KOPT-K1 (cell line): Measurements from ENCODE around the gene DAPK2.

ENCODE experiments used
- H3K27ac ChIP-seq: fragments of 200-600 bp; sonication (generic); 2 replicates; pipeline ENCODE4 v1.5.1; 2016; ENCODE audit warnings: antibody characterized with exemption, mild to moderate bottlenecking, low read depth, low read length; ENCODE audit not compliant: poor library complexity, severe bottlenecking
- H3K36me3 ChIP-seq: fragments of 200-600 bp; sonication (generic); 2 replicates; pipeline ENCODE4 v1.5.1; 2017; ENCODE audit warnings: antibody characterized with exemption, mild to moderate bottlenecking, low read length, moderate library complexity; ENCODE audit not compliant: insufficient read depth
- H3K9me3 ChIP-seq: fragments of 200-600 bp; sonication (generic); 2 replicates; pipeline ENCODE4 v1.5.1; 2017; ENCODE audit warnings: antibody characterized with exemption, low read length, mild to moderate bottlenecking; ENCODE audit not compliant: insufficient read depth, poor library complexity, severe bottlenecking

Gene DAPK2

DNA sequence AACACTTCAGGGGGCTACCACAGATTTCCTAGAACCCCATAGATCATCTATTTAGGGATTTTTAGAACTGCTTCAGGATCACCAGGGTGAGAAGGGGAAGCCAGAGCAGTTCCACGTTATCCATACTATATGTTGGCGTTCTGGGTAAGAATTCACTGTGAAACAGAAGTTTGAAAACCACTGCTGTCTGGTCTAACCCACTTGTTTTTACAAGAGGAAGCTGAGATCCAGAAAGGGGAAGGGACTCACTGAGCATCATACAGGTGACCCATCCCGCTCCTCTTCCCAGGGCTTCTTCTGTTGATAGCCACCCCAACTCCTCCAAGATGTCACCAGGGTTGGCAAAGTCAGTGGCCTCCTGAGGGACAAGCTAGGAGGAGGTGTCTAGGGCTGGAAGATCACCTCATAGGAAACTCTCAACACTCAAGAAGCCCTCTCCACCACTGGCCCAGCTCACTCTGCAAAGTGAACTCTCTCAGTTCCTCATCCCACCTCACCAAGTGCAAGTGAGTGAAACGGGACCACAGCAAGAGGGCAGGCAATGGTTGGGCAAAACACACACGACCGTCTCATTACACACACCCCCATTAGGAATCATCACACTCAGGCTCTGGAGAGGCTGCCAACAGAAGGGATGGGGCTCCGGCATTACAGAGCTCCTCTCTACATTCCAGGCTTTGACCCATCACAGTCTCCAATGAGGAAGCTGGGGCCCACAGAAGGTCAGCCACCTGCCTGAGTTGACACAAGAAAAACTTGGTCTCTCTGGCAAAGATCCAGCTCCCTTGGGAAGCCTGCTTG lies 1.8 kb downstream of the DAPK2 start:
- Histone ChIP-seq H3K36me3 (no peaks in the 10 kb centered on the region), H3K9me3 (no peaks in the 10 kb centered on the region), H3K27ac (no peak overlapping the region)

DNA sequence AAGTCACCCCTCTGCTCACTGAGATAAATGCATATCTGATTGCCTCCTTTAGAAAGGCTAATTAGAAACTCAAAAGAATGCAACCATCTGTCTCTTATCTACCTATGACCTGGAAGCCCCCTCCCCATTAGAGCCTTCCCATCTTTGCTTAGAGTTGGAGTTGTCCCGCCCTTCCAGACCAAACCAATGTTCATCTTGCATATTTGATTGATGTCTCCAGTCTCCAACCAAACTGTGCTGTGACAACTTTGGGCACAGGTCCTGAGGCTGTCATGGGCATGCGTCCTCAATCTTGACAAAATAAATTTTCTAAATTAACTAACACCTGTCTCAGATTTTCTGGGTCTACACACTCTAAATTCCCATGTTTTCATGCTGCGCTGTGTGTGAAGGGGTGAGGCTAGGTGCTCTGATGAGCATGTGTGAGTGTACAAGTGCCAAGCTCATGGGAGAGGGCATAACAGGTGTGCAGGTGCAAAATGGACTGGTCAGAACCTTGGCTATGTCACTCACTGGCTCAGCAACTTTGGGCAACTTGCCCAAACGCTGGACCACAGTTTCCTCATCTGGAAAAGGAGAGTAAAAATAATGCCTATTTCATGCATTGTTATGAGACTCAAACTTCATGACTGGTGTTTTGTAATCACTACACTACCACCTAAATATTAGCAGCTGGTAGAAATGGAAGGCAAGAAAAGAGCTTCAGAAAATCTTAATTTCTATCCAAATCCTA lies 7.2 kb downstream of the DAPK2 start:
- Histone ChIP-seq H3K36me3 (no peaks in the 10 kb centered on the region), H3K27ac (no peak overlapping the region), H3K9me3 (no peaks in the 10 kb centered on the region)

DNA sequence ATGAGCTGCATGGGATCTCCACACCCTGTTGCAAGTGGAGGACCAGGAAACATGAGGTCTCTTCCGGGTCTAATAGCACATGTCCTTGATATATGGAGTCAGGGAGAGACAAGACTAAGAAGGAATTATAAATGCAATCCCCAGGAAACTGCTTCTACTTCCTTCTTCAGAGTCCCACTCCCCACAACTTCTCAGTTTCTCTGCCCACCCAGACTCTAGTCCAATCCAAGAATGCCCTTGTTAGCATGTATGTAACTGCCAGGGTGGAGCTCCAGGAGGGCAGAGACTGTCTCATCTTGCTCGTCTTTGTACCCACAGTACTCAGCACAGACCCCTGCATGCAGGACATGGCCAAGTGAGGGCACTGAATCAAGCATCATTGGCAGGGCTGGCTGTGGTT lies 8.3 kb downstream of the DAPK2 start:
- no peaks in the 10 kb centered on the region for H3K9me3 ChIP-seq
- no peaks in the 10 kb centered on the region for H3K36me3 ChIP-seq
- no peak overlapping the region for H3K27ac ChIP-seq

DNA sequence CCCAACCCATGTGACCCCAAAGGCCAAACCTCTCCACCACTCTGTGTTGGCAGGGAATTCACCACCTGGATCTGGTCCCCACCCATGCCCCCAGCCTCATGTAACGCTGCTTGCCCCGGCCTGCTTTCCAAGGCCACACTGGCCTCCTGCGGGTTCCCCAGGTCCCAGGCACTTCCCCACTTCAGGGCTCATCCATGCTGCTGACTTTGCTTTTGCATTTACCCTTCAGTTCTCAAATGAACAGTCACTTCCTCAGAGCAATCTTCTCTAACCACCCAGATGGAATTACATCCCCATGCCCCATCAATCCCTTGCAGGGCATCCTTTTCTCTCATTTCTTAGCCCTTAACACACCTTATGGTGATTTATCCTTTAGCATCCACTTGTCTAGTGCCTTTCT lies 9.2 kb downstream of the DAPK2 start:
- H3K9me3 ChIP-seq, result no peaks in the 10 kb centered on the region
- H3K27ac ChIP-seq, result no peak overlapping the region
- no peaks in the 10 kb centered on the region for H3K36me3 ChIP-seq

DNA sequence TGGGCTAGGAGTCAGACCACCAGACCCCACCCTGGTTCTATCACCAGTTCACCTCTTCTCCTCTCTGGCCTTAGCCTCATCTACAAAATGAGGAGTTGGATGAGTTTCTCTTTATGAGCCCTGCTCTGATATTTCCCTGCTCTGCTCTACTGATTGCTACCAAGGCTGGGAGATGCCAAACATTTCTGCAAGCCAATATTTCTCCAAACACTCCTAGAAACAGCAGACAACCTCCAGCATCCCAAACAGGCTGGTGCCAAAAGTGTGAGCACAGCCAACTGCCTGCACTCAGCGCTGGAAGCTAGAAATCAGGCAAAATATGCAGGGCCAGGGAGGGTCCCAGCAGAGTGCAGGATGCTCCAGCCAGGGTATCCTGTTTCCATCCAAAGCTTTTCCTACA lies 10.8 kb downstream of the DAPK2 start:
- Histone ChIP-seq H3K36me3 (no peaks in the 10 kb centered on the region), H3K27ac (no peak overlapping the region), H3K9me3 (no peaks in the 10 kb centered on the region)

DNA sequence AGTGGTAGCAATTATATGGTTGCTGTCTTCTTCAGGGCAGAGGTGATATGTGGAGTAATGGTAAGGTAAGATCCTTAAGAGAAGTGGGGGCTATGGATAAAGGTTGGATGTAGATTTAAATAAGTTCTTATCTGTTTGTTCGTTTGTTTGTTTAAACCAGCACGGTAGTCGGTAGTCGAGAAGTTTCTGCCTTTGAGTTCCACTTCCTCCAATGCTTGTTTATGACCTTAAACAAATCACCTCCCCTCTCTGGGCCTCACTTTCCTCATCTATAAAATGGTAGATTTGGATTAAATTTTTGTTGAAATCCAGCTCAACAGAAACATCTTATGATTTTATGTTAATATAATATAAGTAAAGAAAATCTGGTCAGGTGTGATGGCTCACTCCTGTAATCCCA lies 11.8 kb downstream of the DAPK2 start:
- no peaks in the 10 kb centered on the region for H3K9me3 ChIP-seq
- H3K36me3 ChIP-seq, result no peaks in the 10 kb centered on the region
- no peak overlapping the region for H3K27ac ChIP-seq

DNA sequence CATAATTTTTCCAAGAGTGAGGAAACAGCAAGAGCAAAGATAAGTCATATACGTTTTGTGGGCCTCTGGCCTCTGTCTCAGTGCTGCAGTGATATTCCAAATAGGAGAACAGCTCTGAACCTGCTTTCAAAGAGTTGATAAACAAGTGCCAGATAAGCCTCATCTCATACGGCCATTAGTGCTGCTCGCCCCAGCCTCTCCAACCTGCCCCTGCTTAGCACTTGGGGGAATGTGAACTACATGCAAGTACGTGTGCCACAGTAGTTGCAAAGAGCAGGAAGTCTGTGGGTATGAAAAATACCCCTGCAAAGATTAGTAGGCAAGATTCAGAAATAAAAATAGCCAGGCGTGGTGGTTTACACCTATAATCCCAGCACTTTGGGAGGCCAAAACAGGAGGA lies 14.0 kb downstream of the DAPK2 start:
- Histone ChIP-seq H3K27ac (no peak overlapping the region), H3K36me3 (no peaks in the 10 kb centered on the region), H3K9me3 (no peaks in the 10 kb centered on the region)

DNA sequence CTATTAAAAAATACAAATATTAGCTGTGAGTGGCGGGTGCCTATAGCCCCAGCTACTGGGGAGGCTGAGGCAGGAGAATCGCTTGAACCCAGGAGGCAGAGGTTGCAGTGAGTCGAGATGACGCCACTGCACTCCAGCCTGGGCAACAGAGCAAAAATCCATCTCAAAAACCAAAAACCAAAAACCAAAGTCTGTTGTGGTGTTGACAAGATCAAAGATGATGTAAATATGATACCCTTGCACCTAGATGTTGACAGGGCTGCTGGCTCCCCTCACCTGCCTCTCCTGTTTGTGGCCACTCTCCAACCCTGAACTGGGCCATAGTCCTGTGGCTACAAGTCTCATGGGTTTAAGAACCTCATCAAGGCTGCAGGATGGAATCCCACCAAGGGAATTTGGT lies 16.2 kb downstream of the DAPK2 start:
- Histone ChIP-seq H3K27ac (no peak overlapping the region), H3K36me3 (no peaks in the 10 kb centered on the region), H3K9me3 (no peaks in the 10 kb centered on the region)

DNA sequence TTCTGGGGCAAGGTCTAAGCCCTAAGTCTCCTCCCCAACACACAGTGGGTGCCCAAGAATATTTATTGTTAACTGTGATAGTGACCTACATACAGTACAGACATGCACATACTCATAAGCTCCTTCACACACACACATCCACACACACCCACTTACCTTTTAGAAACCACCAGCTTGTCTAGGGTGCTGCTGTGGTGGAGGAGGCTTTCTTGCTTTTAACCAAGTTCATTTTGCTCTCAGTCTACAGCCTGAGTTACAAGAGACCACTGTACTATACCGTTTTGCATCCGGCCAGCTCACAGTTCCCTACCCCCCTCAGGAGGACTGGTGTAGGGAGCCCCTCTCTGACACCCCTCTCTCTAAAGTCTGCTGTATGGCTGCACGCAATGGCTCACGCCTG lies 16.7 kb downstream of the DAPK2 start:
- Histone ChIP-seq H3K9me3 (no peaks in the 10 kb centered on the region), H3K27ac (no peak overlapping the region), H3K36me3 (no peaks in the 10 kb centered on the region)

DNA sequence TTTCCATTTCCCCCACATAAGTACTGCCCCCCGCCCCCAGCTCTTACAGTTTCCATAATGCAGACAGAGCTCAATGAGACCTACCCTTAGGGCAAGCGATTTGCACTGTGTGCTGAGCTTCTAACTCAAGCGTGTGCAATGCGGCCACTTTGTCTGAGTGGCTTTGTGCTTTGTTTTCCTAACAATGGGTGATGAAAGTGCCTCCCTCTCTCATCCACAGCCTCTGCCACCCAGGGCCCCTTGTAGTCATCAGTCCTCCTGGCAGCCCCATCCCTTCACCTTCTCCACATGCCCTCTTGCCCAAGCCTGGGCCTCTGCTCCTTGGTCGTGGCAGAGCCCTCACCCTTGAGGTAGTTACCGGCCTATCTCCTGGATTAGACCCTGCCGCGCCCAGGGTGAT lies 17.2 kb downstream of the DAPK2 start:
- Histone ChIP-seq H3K9me3 (no peaks in the 10 kb centered on the region), H3K27ac (no peak overlapping the region), H3K36me3 (no peaks in the 10 kb centered on the region)

DNA sequence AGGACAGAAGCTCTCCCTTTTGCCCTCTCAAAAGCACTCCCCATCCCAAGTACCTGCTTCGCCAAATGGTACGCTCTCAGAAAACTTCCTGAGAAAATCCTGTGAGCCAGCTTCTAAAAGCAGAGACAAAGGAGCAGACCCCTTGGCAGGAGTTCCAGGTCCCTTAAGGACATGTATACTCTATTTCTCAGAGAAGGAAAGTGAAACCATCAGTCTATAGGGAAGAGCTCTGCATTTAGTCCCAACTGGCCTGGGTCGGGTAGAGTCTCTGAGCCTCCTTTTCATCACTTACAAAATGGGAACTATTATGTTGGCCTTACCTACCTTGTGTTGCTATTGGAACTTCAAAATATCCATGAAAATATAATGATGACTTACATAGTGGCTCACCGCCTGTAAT lies 19.7 kb downstream of the DAPK2 start:
- no peaks in the 10 kb centered on the region for H3K36me3 ChIP-seq
- no peaks in the 10 kb centered on the region for H3K9me3 ChIP-seq
- no peak overlapping the region for H3K27ac ChIP-seq

DNA sequence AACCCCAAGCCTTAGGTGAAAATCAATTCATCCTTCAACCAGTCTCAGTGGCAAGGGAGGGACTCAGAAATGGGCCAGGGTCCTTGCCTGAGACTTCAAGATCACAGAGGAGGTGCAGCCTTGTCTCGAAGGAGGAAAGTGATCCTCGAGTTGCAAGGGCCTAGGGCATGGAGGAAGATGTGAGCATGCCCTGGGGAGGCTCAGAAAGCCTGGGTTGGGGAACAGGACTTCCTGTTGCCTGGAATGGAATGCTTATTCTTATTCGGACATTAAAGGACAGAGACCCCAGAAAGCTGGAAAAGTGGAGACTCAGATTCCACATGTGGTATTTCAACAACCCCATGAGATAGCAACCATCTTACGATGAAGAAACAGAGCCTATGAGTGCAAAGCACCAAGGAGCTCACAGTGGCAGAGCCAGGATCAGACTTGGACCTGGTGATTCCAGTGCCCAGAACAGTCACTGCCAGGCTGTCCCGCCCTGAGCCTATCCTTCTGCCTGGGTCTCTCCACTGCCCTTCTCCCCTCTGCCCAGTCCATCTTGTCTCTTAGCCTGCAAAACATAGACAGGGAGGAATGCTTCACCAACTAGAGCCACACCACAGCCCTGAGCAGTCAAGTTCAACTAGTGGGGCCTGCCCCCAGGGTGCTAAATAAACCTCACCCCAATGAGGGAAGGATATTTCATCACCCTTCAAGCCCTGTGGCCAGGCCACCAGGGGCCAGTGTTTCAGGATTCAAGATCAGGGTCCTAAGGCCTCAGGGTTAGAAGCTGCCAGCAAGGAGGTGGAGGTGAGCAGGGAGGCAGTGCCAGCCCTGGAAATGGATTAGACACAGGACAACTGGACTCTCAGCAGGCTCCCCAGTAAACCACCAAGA lies 21.9 kb downstream of the DAPK2 start:
- Histone ChIP-seq H3K27ac (no peak overlapping the region), H3K36me3 (no peaks in the 10 kb centered on the region)

DNA sequence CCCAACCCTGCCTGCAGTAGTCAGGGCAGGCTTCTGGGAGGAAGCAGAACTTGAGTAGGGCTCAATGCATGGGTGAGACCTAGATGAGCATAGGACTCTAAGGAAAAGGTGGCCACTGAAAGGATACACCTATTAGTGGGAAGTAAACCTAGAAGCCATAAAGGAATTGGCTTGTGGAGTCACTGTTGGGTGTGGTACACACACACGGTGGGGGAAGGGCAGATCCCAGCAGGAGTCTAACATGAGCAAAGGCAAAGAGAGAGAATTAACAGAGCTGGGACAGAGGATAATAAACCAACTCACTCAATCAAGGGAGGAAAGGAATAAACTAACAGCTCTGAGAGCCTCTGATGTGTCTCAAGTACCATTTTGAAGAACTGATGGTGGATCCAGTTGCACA lies 23.1 kb downstream of the DAPK2 start:
- no peaks in the 10 kb centered on the region for H3K36me3 ChIP-seq
- H3K9me3 ChIP-seq, result no peaks in the 10 kb centered on the region
- no peak overlapping the region for H3K27ac ChIP-seq

More for the DNA sequence above, 21.9 kb downstream of the DAPK2 start:
- H3K9me3 ChIP-seq, result no peaks in the 10 kb centered on the region

DNA sequence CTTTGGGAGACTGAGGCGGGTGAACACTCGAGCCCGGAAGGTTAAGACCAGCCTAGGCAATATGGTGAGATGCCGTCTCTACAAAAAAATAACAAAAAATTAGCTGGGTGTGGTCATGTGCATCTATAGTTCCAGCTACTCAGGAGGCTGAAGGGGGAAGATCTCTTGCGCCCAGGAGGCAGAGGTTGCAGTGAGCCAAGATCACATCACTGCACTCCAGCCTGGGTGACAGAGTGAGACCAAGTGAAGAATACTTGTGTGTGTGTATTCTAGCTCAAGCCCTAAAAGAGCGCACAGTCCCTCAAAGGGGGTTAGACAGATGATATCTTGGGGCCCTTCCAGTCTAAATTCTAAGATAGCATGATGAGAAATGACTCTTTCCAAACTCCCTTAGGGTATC lies 23.7 kb downstream of the DAPK2 start:
- H3K9me3 ChIP-seq, result no peaks in the 10 kb centered on the region
- no peak overlapping the region for H3K27ac ChIP-seq
- no peaks in the 10 kb centered on the region for H3K36me3 ChIP-seq

DNA sequence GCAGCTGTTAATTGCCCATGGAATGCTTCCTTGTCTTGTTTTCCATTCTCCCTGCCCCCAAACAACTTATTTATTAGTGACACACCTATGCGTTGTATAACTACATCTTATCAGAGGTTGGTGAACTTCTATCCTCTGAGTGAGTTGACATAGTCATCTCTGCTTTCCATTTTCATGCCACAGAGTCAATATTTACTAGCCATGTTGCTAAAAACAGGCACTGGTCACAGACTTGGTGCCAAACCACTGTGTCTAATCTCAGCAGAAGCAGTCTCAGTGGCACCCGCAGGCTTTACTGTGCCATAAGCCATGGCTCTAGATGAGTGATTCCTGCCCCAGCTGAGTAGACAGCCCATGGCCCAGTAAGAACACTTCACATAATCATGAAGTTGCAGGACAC lies 26.5 kb downstream of the DAPK2 start:
- Histone ChIP-seq H3K36me3 (no peaks in the 10 kb centered on the region), H3K9me3 (no peaks in the 10 kb centered on the region), H3K27ac (no peak overlapping the region)
